ENCODE data around the gene ADAM33. TPM values are rescaled to one million over a fixed set of nuclear protein-coding genes. Genes with fewer than 3 reads are reported as not detected.

The ADAM33 gene
- total and polyA plus RNA-seq, 2 experiments from 2014 or later: 2.8 to 6.0 TPM

DNA sequence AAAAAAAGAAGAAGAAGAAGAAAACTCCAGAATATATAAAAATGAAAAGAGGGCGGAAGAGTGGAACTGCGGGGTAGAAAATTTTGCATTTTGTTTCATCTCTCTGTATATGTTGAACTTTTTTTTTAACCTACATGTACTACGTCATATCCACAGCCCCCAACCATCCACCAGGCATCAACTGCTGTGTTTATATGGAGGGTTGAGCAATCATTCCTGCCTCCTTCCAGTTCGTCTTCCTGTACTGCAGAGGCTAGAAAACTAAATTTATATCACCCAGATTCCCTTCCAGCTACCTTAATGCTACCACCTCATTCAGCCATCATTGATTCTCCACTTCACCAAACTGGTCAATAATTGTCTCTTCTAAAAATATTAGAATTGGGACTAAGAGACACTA, 40.1 kb upstream of the ADAM33 start:
- no peaks in the 10 kb centered on the region for H3K4me1 ChIP-seq (ENCODE audit: insufficient read depth)
- ATAC-seq (no peak), DNase-seq (ENCODE audit: low spot score) (no peak)
- 0 out of 2 replicates have a peak, but pooled peaks cover under 1% of the 10 kb centered on the region for H3K27me3 ChIP-seq (ENCODE audit: insufficient read depth)
- no peak overlapping the region for H3K4me3 ChIP-seq
- TF ChIP-seq, protein P1, sequence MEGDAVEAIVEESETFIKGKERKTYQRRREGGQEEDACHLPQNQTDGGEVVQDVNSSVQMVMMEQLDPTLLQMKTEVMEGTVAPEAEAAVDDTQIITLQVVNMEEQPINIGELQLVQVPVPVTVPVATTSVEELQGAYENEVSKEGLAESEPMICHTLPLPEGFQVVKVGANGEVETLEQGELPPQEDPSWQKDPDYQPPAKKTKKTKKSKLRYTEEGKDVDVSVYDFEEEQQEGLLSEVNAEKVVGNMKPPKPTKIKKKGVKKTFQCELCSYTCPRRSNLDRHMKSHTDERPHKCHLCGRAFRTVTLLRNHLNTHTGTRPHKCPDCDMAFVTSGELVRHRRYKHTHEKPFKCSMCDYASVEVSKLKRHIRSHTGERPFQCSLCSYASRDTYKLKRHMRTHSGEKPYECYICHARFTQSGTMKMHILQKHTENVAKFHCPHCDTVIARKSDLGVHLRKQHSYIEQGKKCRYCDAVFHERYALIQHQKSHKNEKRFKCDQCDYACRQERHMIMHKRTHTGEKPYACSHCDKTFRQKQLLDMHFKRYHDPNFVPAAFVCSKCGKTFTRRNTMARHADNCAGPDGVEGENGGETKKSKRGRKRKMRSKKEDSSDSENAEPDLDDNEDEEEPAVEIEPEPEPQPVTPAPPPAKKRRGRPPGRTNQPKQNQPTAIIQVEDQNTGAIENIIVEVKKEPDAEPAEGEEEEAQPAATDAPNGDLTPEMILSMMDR (conservative IDR thresholded peaks at IDR 0.05; ENCODE audit: low read depth in 2 of 2): no peak
- TF ChIP-seq EZH2phosphoT487 (IDR thresholded peaks at IDR 0.05; ENCODE audit: unreplicated experiment) (no peak), EZH2 (IDR thresholded peaks at IDR 0.05; ENCODE audit: low read depth, unreplicated experiment) (no peak), ZNF331 (CRISPR knock-in tag; IDR thresholded peaks at IDR 0.05; ENCODE audit: low read depth) (no peak), POLR2AphosphoS5 (IDR thresholded peaks at IDR 0.05; ENCODE audit: low read depth) (no peak), ZNF114 (CRISPR knock-in tag; IDR thresholded peaks at IDR 0.05) (no peak), NANOG (IDR thresholded peaks at IDR 0.05; ENCODE audit: borderline replicate concordance) (no peak)
- TF ChIP-seq, protein P2, sequence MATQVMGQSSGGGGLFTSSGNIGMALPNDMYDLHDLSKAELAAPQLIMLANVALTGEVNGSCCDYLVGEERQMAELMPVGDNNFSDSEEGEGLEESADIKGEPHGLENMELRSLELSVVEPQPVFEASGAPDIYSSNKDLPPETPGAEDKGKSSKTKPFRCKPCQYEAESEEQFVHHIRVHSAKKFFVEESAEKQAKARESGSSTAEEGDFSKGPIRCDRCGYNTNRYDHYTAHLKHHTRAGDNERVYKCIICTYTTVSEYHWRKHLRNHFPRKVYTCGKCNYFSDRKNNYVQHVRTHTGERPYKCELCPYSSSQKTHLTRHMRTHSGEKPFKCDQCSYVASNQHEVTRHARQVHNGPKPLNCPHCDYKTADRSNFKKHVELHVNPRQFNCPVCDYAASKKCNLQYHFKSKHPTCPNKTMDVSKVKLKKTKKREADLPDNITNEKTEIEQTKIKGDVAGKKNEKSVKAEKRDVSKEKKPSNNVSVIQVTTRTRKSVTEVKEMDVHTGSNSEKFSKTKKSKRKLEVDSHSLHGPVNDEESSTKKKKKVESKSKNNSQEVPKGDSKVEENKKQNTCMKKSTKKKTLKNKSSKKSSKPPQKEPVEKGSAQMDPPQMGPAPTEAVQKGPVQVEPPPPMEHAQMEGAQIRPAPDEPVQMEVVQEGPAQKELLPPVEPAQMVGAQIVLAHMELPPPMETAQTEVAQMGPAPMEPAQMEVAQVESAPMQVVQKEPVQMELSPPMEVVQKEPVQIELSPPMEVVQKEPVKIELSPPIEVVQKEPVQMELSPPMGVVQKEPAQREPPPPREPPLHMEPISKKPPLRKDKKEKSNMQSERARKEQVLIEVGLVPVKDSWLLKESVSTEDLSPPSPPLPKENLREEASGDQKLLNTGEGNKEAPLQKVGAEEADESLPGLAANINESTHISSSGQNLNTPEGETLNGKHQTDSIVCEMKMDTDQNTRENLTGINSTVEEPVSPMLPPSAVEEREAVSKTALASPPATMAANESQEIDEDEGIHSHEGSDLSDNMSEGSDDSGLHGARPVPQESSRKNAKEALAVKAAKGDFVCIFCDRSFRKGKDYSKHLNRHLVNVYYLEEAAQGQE (IDR thresholded peaks at IDR 0.05; ENCODE audit: unreplicated experiment): no peak
- TF ChIP-seq, protein P3, sequence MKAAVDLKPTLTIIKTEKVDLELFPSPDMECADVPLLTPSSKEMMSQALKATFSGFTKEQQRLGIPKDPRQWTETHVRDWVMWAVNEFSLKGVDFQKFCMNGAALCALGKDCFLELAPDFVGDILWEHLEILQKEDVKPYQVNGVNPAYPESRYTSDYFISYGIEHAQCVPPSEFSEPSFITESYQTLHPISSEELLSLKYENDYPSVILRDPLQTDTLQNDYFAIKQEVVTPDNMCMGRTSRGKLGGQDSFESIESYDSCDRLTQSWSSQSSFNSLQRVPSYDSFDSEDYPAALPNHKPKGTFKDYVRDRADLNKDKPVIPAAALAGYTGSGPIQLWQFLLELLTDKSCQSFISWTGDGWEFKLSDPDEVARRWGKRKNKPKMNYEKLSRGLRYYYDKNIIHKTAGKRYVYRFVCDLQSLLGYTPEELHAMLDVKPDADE (IDR thresholded peaks at IDR 0.05): no peak
- TF ChIP-seq, protein P4, sequence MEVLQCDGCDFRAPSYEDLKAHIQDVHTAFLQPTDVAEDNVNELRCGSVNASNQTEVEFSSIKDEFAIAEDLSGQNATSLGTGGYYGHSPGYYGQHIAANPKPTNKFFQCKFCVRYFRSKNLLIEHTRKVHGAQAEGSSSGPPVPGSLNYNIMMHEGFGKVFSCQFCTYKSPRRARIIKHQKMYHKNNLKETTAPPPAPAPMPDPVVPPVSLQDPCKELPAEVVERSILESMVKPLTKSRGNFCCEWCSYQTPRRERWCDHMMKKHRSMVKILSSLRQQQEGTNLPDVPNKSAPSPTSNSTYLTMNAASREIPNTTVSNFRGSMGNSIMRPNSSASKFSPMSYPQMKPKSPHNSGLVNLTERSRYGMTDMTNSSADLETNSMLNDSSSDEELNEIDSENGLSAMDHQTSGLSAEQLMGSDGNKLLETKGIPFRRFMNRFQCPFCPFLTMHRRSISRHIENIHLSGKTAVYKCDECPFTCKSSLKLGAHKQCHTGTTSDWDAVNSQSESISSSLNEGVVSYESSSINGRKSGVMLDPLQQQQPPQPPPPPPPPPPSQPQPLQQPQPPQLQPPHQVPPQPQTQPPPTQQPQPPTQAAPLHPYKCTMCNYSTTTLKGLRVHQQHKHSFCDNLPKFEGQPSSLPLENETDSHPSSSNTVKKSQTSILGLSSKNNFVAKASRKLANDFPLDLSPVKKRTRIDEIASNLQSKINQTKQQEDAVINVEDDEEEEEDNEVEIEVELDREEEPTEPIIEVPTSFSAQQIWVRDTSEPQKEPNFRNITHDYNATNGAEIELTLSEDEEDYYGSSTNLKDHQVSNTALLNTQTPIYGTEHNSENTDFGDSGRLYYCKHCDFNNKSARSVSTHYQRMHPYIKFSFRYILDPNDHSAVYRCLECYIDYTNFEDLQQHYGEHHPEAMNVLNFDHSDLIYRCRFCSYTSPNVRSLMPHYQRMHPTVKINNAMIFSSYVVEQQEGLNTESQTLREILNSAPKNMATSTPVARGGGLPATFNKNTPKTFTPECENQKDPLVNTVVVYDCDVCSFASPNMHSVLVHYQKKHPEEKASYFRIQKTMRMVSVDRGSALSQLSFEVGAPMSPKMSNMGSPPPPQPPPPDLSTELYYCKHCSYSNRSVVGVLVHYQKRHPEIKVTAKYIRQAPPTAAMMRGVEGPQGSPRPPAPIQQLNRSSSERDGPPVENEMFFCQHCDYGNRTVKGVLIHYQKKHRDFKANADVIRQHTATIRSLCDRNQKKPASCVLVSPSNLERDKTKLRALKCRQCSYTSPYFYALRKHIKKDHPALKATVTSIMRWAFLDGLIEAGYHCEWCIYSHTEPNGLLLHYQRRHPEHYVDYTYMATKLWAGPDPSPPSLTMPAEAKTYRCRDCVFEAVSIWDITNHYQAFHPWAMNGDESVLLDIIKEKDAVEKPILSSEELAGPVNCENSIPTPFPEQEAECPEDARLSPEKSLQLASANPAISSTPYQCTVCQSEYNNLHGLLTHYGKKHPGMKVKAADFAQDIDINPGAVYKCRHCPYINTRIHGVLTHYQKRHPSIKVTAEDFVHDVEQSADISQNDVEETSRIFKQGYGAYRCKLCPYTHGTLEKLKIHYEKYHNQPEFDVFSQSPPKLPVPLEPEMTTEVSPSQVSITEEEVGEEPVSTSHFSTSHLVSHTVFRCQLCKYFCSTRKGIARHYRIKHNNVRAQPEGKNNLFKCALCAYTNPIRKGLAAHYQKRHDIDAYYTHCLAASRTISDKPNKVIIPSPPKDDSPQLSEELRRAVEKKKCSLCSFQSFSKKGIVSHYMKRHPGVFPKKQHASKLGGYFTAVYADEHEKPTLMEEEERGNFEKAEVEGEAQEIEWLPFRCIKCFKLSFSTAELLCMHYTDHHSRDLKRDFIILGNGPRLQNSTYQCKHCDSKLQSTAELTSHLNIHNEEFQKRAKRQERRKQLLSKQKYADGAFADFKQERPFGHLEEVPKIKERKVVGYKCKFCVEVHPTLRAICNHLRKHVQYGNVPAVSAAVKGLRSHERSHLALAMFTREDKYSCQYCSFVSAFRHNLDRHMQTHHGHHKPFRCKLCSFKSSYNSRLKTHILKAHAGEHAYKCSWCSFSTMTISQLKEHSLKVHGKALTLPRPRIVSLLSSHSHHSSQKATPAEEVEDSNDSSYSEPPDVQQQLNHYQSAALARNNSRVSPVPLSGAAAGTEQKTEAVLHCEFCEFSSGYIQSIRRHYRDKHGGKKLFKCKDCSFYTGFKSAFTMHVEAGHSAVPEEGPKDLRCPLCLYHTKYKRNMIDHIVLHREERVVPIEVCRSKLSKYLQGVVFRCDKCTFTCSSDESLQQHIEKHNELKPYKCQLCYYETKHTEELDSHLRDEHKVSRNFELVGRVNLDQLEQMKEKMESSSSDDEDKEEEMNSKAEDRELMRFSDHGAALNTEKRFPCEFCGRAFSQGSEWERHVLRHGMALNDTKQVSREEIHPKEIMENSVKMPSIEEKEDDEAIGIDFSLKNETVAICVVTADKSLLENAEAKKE (CRISPR knock-in tag; IDR thresholded peaks at IDR 0.05): no peak
- no peak overlapping the region for H3K27ac ChIP-seq (ENCODE audit: low read depth)
- H3K4me1 Mint-ChIP-seq: peaks cover 6% of the 10 kb centered on the region; the same call in 2 of the 3 replicates
- no peak overlapping the region for H3K4me2 ChIP-seq
- no peaks in the 10 kb centered on the region for H3F3A ChIP-seq (replicated peaks; ENCODE audit: low read depth)
- H3K36me3 Mint-ChIP-seq (ENCODE audit: low read depth): no peaks in the 10 kb centered on the region
- H3K9me2 ChIP-seq (ENCODE audit: insufficient read depth): no peaks in the 10 kb centered on the region
- H3K79me2 ChIP-seq (replicated peaks; ENCODE audit: insufficient read depth): no peaks in the 10 kb centered on the region
- H3K27me3 Mint-ChIP-seq (ENCODE audit: insufficient read depth, low read depth, poor library complexity): peaks cover 13% of the 10 kb centered on the region
- H3K36me3 ChIP-seq (ENCODE audit: insufficient read depth): no peaks in the 10 kb centered on the region
- H3K9me3 Mint-ChIP-seq: no peaks in the 10 kb centered on the region
- H2AFZ ChIP-seq: no peak overlapping the region
- no peaks in the 10 kb centered on the region for H4K20me1 ChIP-seq (replicated peaks; ENCODE audit: insufficient read depth)
- no peak overlapping the region for H3K27ac Mint-ChIP-seq
- H3K4me3 Mint-ChIP-seq: no peak overlapping the region
